K562 (cell line): ENCODE results near the gene GLCCI1.

Experiments
- JUNB ChIP-seq: fragments of 450-650 bp; formaldehyde crosslinking; conservative IDR thresholded peaks from 2 replicates; pipeline ENCODE4 v1.4.0; 2020; ENCODE audit warnings: mild to moderate bottlenecking
- MAFG ChIP-seq: fragments of 450-650 bp; conservative IDR thresholded peaks from 2 replicates; pipeline ENCODE4 v1.6.1; 2016; ENCODE audit warnings: missing genetic modification characterization, missing compliant biosample characterization
- NFIC ChIP-seq: fragments of 450-650 bp; IDR thresholded peaks from 2 replicates; pipeline ENCODE4 v1.6.1; 2017; ENCODE audit warnings: mild to moderate bottlenecking, inconsistent platforms
- RAD21 ChIP-seq, 2 experiments: fragments of 250-450 bp in 1 of 2; fragments of 450-650 bp in 1 of 2; sonication (Bioruptor Pico) in 1 of 2; formaldehyde crosslinking in 1 of 2; IDR thresholded peaks in 1 of 2; conservative IDR thresholded peaks in 1 of 2; 2 replicates each; pipeline versions ENCODE4 v1.4.0 to v1.8.0; 2020 to 2022; ENCODE audit warnings: mild to moderate bottlenecking in 2 of 2, moderate library complexity in 1 of 2
- YY1 ChIP-seq, 3 experiments: IDR thresholded peaks; 2 replicates each; pipeline ENCODE4 v1.6.1; 2011; ENCODE audit warnings: low read length in 2 of 3, mild to moderate bottlenecking in 2 of 3, moderate library complexity in 2 of 3, borderline replicate concordance in 1 of 3, control low read depth in 1 of 3, low read depth in 1 of 3; ENCODE audit not compliant: insufficient read depth in 3 of 3, insufficient replicate concordance in 2 of 3, control insufficient read depth in 1 of 3, insufficient read length in 1 of 3; ENCODE audit errors: extremely low read depth in 1 of 3
- ZNF124 ChIP-seq: sonication (generic); formaldehyde crosslinking; IDR thresholded peaks from 2 replicates; pipeline ENCODE4 v1.8.1; 2022; ENCODE audit warnings: missing genetic modification reagents
- ZNF184 ChIP-seq: sonication (generic); formaldehyde crosslinking; IDR thresholded peaks from 2 replicates; pipeline ENCODE4 v1.5.0; 2020; ENCODE audit warnings: missing genetic modification reagents
- ZNF274 ChIP-seq: IDR thresholded peaks from 2 replicates; pipeline ENCODE4 v1.6.1; 2011; ENCODE audit warnings: low read depth, mild to moderate bottlenecking, low read length, moderate library complexity, borderline replicate concordance
- TF ChIP-seq, protein P1 (sequence below), 3 experiments: IDR thresholded peaks in 2 of 3; conservative IDR thresholded peaks in 1 of 3; 2 replicates each; pipeline ENCODE4 v1.5.1; 2011 to 2012; ENCODE audit warnings: low read length in 3 of 3, mild to moderate bottlenecking in 3 of 3, control low read depth in 2 of 3, improper control_type of control experiment in 1 of 3, inconsistent platforms in 1 of 3, low read depth in 1 of 3, mixed read lengths in 1 of 3, moderate library complexity in 1 of 3; ENCODE audit not compliant: insufficient read depth in 2 of 3
- TF ChIP-seq, protein P2 (sequence below): fragments of 450-650 bp; IDR thresholded peaks from 2 replicates; pipeline ENCODE4 v1.6.1; 2017; ENCODE audit warnings: antibody characterized with exemption, mild to moderate bottlenecking
- TF ChIP-seq, protein P3 (sequence below): sonication (generic); formaldehyde crosslinking; IDR thresholded peaks from 2 replicates; pipeline ENCODE4 v1.8.1; 2022; ENCODE audit warnings: missing genetic modification reagents
- TF ChIP-seq, protein P4 (sequence below): IDR thresholded peaks from 2 replicates; pipeline ENCODE4 v1.6.1; 2011; ENCODE audit warnings: borderline replicate concordance, low read depth, mild to moderate bottlenecking, moderate library complexity, low read length; ENCODE audit not compliant: insufficient read depth, poor library complexity, severe bottlenecking
- TF ChIP-seq, protein P5 (sequence below): sonication (generic); formaldehyde crosslinking; IDR thresholded peaks from 2 replicates; pipeline ENCODE4 v1.8.0; 2022; ENCODE audit warnings: mild to moderate bottlenecking, missing genetic modification reagents
- TF ChIP-seq, protein P6 (sequence below): fragments of 250-450 bp; sonication (Bioruptor Pico); IDR thresholded peaks from 2 replicates; pipeline ENCODE4 v1.4.0; 2020; ENCODE audit warnings: mild to moderate bottlenecking, moderate library complexity

DNA sequence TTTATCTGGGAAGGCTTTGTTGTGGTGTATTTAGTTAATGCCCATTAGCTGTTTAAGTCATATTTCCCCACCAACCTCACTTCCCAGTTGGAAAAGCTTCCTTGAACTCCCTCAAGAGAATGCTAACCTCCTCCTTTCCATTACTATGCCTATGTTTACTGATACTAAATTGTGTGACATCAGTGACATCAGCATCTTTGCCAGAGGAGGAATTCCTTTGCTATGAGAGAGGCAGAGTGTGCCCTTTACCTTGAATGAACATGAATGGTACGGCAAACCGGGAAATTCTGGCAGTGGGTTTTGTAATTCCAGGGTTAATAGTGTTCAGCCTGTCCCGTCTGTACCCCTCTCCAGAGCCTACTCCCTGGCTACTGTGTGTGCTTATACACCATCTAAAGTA lies 22.1 kb upstream of the GLCCI1 start:
- TF ChIP-seq, protein P1, sequence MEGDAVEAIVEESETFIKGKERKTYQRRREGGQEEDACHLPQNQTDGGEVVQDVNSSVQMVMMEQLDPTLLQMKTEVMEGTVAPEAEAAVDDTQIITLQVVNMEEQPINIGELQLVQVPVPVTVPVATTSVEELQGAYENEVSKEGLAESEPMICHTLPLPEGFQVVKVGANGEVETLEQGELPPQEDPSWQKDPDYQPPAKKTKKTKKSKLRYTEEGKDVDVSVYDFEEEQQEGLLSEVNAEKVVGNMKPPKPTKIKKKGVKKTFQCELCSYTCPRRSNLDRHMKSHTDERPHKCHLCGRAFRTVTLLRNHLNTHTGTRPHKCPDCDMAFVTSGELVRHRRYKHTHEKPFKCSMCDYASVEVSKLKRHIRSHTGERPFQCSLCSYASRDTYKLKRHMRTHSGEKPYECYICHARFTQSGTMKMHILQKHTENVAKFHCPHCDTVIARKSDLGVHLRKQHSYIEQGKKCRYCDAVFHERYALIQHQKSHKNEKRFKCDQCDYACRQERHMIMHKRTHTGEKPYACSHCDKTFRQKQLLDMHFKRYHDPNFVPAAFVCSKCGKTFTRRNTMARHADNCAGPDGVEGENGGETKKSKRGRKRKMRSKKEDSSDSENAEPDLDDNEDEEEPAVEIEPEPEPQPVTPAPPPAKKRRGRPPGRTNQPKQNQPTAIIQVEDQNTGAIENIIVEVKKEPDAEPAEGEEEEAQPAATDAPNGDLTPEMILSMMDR (IDR thresholded peaks at IDR 0.05 in 2 of 3, conservative IDR thresholded peaks at IDR 0.05 in 1 of 3; ENCODE audit: insufficient read depth in 2 of 3, low read depth in 1 of 3, low read length in 3 of 3) = no peak
- TF ChIP-seq, protein P2, sequence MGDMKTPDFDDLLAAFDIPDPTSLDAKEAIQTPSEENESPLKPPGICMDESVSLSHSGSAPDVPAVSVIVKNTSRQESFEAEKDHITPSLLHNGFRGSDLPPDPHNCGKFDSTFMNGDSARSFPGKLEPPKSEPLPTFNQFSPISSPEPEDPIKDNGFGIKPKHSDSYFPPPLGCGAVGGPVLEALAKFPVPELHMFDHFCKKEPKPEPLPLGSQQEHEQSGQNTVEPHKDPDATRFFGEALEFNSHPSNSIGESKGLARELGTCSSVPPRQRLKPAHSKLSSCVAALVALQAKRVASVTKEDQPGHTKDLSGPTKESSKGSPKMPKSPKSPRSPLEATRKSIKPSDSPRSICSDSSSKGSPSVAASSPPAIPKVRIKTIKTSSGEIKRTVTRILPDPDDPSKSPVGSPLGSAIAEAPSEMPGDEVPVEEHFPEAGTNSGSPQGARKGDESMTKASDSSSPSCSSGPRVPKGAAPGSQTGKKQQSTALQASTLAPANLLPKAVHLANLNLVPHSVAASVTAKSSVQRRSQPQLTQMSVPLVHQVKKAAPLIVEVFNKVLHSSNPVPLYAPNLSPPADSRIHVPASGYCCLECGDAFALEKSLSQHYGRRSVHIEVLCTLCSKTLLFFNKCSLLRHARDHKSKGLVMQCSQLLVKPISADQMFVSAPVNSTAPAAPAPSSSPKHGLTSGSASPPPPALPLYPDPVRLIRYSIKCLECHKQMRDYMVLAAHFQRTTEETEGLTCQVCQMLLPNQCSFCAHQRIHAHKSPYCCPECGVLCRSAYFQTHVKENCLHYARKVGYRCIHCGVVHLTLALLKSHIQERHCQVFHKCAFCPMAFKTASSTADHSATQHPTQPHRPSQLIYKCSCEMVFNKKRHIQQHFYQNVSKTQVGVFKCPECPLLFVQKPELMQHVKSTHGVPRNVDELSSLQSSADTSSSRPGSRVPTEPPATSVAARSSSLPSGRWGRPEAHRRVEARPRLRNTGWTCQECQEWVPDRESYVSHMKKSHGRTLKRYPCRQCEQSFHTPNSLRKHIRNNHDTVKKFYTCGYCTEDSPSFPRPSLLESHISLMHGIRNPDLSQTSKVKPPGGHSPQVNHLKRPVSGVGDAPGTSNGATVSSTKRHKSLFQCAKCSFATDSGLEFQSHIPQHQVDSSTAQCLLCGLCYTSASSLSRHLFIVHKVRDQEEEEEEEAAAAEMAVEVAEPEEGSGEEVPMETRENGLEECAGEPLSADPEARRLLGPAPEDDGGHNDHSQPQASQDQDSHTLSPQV = no peak
- TF ChIP-seq ZNF184 (CRISPR knock-in tag) (no peak), RAD21 (CRISPR knock-in tag; conservative IDR thresholded peaks at IDR 0.05 in 1 of 2, IDR thresholded peaks at IDR 0.05 in 1 of 2) (no peak), ZNF274 (no peak), MAFG (tag) (no peak), ZNF124 (CRISPR knock-in tag) (no peak), JUNB (CRISPR knock-in tag) (no peak), YY1 (IDR thresholded peaks at IDR 0.05; ENCODE audit: borderline replicate concordance in 1 of 3, control insufficient read depth in 1 of 3, extremely low read depth in 1 of 3, insufficient read depth in 3 of 3, insufficient read length in 1 of 3, insufficient replicate concordance in 2 of 3, low read depth in 1 of 3, low read length in 2 of 3) (no peak), NFIC (no peak)
- TF ChIP-seq, protein P3, sequence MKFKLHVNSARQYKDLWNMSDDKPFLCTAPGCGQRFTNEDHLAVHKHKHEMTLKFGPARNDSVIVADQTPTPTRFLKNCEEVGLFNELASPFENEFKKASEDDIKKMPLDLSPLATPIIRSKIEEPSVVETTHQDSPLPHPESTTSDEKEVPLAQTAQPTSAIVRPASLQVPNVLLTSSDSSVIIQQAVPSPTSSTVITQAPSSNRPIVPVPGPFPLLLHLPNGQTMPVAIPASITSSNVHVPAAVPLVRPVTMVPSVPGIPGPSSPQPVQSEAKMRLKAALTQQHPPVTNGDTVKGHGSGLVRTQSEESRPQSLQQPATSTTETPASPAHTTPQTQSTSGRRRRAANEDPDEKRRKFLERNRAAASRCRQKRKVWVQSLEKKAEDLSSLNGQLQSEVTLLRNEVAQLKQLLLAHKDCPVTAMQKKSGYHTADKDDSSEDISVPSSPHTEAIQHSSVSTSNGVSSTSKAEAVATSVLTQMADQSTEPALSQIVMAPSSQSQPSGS (CRISPR knock-in tag) = no peak
- TF ChIP-seq, protein P4, sequence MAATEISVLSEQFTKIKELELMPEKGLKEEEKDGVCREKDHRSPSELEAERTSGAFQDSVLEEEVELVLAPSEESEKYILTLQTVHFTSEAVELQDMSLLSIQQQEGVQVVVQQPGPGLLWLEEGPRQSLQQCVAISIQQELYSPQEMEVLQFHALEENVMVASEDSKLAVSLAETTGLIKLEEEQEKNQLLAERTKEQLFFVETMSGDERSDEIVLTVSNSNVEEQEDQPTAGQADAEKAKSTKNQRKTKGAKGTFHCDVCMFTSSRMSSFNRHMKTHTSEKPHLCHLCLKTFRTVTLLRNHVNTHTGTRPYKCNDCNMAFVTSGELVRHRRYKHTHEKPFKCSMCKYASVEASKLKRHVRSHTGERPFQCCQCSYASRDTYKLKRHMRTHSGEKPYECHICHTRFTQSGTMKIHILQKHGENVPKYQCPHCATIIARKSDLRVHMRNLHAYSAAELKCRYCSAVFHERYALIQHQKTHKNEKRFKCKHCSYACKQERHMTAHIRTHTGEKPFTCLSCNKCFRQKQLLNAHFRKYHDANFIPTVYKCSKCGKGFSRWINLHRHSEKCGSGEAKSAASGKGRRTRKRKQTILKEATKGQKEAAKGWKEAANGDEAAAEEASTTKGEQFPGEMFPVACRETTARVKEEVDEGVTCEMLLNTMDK = no peak
- TF ChIP-seq, protein P5, sequence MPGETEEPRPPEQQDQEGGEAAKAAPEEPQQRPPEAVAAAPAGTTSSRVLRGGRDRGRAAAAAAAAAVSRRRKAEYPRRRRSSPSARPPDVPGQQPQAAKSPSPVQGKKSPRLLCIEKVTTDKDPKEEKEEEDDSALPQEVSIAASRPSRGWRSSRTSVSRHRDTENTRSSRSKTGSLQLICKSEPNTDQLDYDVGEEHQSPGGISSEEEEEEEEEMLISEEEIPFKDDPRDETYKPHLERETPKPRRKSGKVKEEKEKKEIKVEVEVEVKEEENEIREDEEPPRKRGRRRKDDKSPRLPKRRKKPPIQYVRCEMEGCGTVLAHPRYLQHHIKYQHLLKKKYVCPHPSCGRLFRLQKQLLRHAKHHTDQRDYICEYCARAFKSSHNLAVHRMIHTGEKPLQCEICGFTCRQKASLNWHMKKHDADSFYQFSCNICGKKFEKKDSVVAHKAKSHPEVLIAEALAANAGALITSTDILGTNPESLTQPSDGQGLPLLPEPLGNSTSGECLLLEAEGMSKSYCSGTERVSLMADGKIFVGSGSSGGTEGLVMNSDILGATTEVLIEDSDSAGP = no peak
- TF ChIP-seq, protein P6, sequence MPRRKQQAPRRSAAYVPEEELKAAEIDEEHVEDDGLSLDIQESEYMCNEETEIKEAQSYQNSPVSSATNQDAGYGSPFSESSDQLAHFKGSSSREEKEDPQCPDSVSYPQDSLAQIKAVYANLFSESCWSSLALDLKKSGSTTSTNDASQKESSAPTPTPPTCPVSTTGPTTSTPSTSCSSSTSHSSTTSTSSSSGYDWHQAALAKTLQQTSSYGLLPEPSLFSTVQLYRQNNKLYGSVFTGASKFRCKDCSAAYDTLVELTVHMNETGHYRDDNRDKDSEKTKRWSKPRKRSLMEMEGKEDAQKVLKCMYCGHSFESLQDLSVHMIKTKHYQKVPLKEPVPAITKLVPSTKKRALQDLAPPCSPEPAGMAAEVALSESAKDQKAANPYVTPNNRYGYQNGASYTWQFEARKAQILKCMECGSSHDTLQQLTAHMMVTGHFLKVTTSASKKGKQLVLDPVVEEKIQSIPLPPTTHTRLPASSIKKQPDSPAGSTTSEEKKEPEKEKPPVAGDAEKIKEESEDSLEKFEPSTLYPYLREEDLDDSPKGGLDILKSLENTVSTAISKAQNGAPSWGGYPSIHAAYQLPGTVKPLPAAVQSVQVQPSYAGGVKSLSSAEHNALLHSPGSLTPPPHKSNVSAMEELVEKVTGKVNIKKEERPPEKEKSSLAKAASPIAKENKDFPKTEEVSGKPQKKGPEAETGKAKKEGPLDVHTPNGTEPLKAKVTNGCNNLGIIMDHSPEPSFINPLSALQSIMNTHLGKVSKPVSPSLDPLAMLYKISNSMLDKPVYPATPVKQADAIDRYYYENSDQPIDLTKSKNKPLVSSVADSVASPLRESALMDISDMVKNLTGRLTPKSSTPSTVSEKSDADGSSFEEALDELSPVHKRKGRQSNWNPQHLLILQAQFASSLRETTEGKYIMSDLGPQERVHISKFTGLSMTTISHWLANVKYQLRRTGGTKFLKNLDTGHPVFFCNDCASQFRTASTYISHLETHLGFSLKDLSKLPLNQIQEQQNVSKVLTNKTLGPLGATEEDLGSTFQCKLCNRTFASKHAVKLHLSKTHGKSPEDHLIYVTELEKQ (CRISPR knock-in tag) = no peak
